Sigmoid colon (tissue), 7 donors: Measurements from ENCODE around the gene MPHOSPH8. TPM values are rescaled to one million over a fixed set of nuclear protein-coding genes. Genes with fewer than 3 reads are reported as not detected.
A peak's percentile ranks its signal among the peaks of the same experiment; 100 is the strongest.

Experiments
- DNase-seq: peaks from one replicate; pipeline ENCODE4 v3.0.0-alpha.2; 2019
- H3K27ac ChIP-seq, 4 donors: fragments of 200-600 bp; sonication (generic); one replicate each; pipeline ENCODE4 v1.5.1; 2016 to 2019; ENCODE audit warnings: mild to moderate bottlenecking in 1 of 4
- H3K27me3 ChIP-seq, 3 donors: fragments of 200-600 bp; sonication (generic); one replicate each; pipeline ENCODE4 v1.5.1; 2019; ENCODE audit warnings: mild to moderate bottlenecking in 1 of 3
- H3K36me3 ChIP-seq, 4 donors: fragments of 200-600 bp; sonication (generic); one replicate each; pipeline ENCODE4 v1.5.1; 2016 to 2019
- H3K4me1 ChIP-seq, 4 donors: fragments of 200-600 bp; sonication (generic); one replicate each; pipeline ENCODE4 v1.5.1; 2017 to 2019
- H3K4me3 ChIP-seq, 4 donors: fragments of 200-600 bp; sonication (generic); one replicate each; pipeline ENCODE4 v1.5.1; 2017 to 2019; ENCODE audit warnings: mild to moderate bottlenecking in 2 of 4, moderate library complexity in 1 of 4
- H3K9me3 ChIP-seq, 4 donors: fragments of 200-600 bp in 3 of 4; sonication (generic) in 3 of 4; one replicate each; pipeline versions ENCODE4 v1.5.1 to v1.6.1; 2013 to 2019
- CTCF ChIP-seq, 4 experiments: fragments of 450-650 bp in 3 of 4; fragments of 200-600 bp in 1 of 4; IDR thresholded peaks; one replicate each; pipeline ENCODE4 v1.5.1; 2016 to 2019; ENCODE audit warnings: antibody characterized with exemption in 4 of 4, mild to moderate bottlenecking in 3 of 4, moderate library complexity in 2 of 4
- EP300 ChIP-seq, 4 donors: sonication (generic); formaldehyde crosslinking; IDR thresholded peaks; one replicate each; pipeline ENCODE4 v1.6.1; 2017; ENCODE audit warnings: antibody characterized with exemption in 4 of 4
- POLR2A ChIP-seq, 2 donors: fragments of 450-650 bp; IDR thresholded peaks; one replicate each; pipeline ENCODE4 v1.6.1; 2016; ENCODE audit warnings: antibody characterized with exemption in 2 of 2, mild to moderate bottlenecking in 2 of 2, moderate library complexity in 2 of 2
- POLR2AphosphoS5 ChIP-seq, 4 donors: sonication (generic); formaldehyde crosslinking; IDR thresholded peaks; one replicate each; pipeline ENCODE4 v1.6.1; 2017; ENCODE audit warnings: antibody characterized with exemption in 4 of 4
- WGBS, 2 donors: extraction: QIAGEN DNeasy Blood & Tissue Kit; methylation state at CpG; one replicate each; pipeline ENCODE4 v1.1.7; 2013; 5-methylcytosine and 5-hydroxymethylcytosine counted together
- intact Hi-C: fragments of 100-400 bp; cut with DNase I; formaldehyde crosslinking; loops from one replicate; pipeline ENCODE4 v1.15.1; 2023
- polyA plus RNA-seq, 3 donors: library from polyadenylated mRNA; stranded (reverse); fragments of 200-250 nt; gene quantifications; one replicate each; pipeline ENCODE4 v1.2.3, GENCODE V29; 2013
- total RNA-seq, 4 donors: library from RNA; depleted of rRNA; stranded (reverse); fragments of >200 nt; gene quantifications; one replicate each; pipeline ENCODE4 v1.1.0, GENCODE V29; 2016
- donor health status: healthy with polysubstance abuse.
- donor health status: Bipolar disorder and iron deficiency.
- donor health status: healthy.

MPHOSPH8 gene
- total and polyA plus RNA-seq, 7 donors = 17.4 to 47.6 (median 37.4) TPM

DNA sequence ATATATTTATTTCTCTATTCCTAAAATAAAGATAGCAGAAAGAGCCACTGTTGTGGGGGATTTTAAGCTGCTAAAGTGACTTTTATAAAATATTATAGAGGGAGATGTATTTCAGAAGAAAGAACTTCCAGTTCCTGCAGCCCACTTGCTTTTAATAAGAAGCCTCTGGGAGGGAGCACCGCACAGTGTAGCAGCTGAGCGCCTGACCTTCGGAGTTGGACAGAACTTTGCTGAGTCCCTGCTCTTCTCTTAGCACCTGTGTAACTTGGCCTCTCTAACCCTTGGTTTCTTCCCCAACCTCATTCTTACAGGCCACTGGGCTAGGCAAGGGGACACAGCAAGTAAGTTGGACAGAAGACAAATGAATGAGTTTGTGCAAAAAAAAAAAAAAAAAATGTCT lies 37.4 kb upstream of the MPHOSPH8 start:
- WGBS, 2 donors = 95 to 98% methylated on average over 3 of the region's 3 CpGs
- no peaks in the 10 kb centered on the region for H3K36me3 ChIP-seq
- no peak for DNase-seq
- peaks cover 0 to 17% (median 0%) of the 10 kb centered on the region in 3 donors for H3K27me3 ChIP-seq
- TF ChIP-seq CTCF (IDR thresholded peaks at IDR 0.05) (no peak), POLR2A (IDR thresholded peaks at IDR 0.05) (no peak), POLR2AphosphoS5 (IDR thresholded peaks at IDR 0.05) (no peak), EP300 (IDR thresholded peaks at IDR 0.05) (no peak)
- intact Hi-C loops = no loop called here
- H3K27ac ChIP-seq = no peak overlapping the region
- no peaks in the 10 kb centered on the region for H3K4me1 ChIP-seq
- H3K9me3 ChIP-seq = no peaks in the 10 kb centered on the region
- no peak overlapping the region for H3K4me3 ChIP-seq

GRCh38 chr13:19596960-19597361 lies 36.5 kb upstream of the MPHOSPH8 start:
- WGBS, 2 donors = 72 to 79% methylated on average over 6 of the region's 6 CpGs
- Histone ChIP-seq H3K27ac (no peak overlapping the region), H3K4me3 (no peak overlapping the region), H3K9me3 (no peaks in the 10 kb centered on the region), H3K36me3 (no peaks in the 10 kb centered on the region), H3K4me1 (peaks cover 0 to 6% (median 5%) of the 10 kb centered on the region in 4 donors), H3K27me3 (peaks cover 5 to 26% (median 8%) of the 10 kb centered on the region in 3 donors)
- no peak for DNase-seq
- TF ChIP-seq POLR2AphosphoS5 (IDR thresholded peaks at IDR 0.05) = no peak
- intact Hi-C loops = no loop called here

DNA sequence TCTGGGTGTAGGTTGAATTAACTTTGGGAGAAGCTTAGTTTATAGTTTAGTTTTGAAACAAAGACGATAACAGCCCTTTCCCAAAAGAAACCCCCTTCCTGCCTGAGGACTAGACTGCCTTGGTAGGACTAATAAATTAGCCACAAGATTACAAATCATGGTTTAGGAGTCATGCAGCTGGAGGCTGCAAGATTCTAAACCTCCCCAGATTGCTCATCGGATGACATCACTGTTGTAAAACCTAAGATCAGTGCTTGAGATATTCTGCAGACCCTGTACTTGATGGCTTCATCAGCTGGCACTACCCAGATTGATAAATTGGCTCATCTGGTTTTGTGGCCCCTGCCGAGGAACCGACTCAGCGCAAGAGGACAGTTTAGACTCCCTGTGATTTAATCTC lies 35.9 kb upstream of the MPHOSPH8 start:
- no peak overlapping the region for H3K27ac ChIP-seq
- 82 to 84% methylated on average over 5 of the region's 5 CpGs for WGBS, 2 donors
- H3K9me3 ChIP-seq = no peaks in the 10 kb centered on the region
- peaks cover 7 to 31% (median 14%) of the 10 kb centered on the region in 3 donors for H3K27me3 ChIP-seq
- TF ChIP-seq EP300 (IDR thresholded peaks at IDR 0.05) = no peak
- TF ChIP-seq CTCF (IDR thresholded peaks at IDR 0.05) = no peak
- TF ChIP-seq POLR2A (IDR thresholded peaks at IDR 0.05) = no peak
- TF ChIP-seq POLR2AphosphoS5 (IDR thresholded peaks at IDR 0.05) = no peak
- peaks cover 0 to 12% (median 11%) of the 10 kb centered on the region in 4 donors for H3K4me1 ChIP-seq
- no peak overlapping the region for H3K4me3 ChIP-seq
- intact Hi-C loops = no loop called here
- no peaks in the 10 kb centered on the region for H3K36me3 ChIP-seq
- no peak for DNase-seq

GRCh38 chr13:19601749-19602725 lies 31.4 kb upstream of the MPHOSPH8 start:
- Histone ChIP-seq H3K4me1 (peaks cover 0 to 13% (median 13%) of the 10 kb centered on the region in 4 donors), H3K9me3 (no peaks in the 10 kb centered on the region), H3K27ac (no peak overlapping the region), H3K27me3 (peaks cover 7 to 55% (median 27%) of the 10 kb centered on the region in 3 donors), H3K4me3 (peak overlapping the region; percentile 12 to 64 (median 50)), H3K36me3 (no peaks in the 10 kb centered on the region)
- WGBS, 2 donors = 1% methylated on average over 108 of the region's 108 CpGs
- no peak for DNase-seq
- intact Hi-C loops = no loop called here
- no peak for TF ChIP-seq EP300 (IDR thresholded peaks at IDR 0.05)
- no peak for TF ChIP-seq POLR2A (IDR thresholded peaks at IDR 0.05)
- no peak for TF ChIP-seq CTCF (IDR thresholded peaks at IDR 0.05)
- no peak for TF ChIP-seq POLR2AphosphoS5 (IDR thresholded peaks at IDR 0.05)

DNA sequence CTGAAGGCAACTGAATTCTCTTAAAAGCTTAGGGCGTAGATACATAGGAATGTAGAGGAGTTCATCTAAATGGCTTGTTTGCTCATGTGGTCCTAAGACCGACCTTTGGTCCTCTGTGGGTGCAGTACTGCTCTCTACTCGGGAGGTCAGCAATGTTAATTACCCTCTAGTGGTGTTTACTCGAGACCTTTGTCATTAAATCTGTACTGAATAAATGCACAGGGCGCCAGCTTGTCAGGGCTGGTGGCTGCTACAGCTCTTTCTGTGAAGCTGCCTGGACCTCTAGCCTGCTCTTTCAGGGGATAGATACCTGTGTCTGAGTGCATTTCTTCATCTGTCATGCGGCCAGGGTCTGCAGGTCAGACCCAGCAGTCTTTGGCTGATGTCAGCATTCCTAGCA lies 29.2 kb upstream of the MPHOSPH8 start:
- Histone ChIP-seq H3K9me3 (no peaks in the 10 kb centered on the region), H3K27me3 (peaks cover 7 to 41% (median 27%) of the 10 kb centered on the region in 3 donors), H3K36me3 (no peaks in the 10 kb centered on the region), H3K27ac (no peak overlapping the region), H3K4me1 (peaks cover 0 to 13% (median 13%) of the 10 kb centered on the region in 4 donors), H3K4me3 (no peak overlapping the region)
- WGBS, 2 donors = 62 to 84% methylated on average over 6 of the region's 6 CpGs
- intact Hi-C loops = no loop called here
- no peak for DNase-seq
- TF ChIP-seq POLR2AphosphoS5 (IDR thresholded peaks at IDR 0.05) (no peak), EP300 (IDR thresholded peaks at IDR 0.05) (no peak), POLR2A (IDR thresholded peaks at IDR 0.05) (no peak), CTCF (IDR thresholded peaks at IDR 0.05) (no peak)
